Lower leg skin (tissue), 4 donors: ENCODE data around the gene ATP9B. TPM values are rescaled to one million over a fixed set of nuclear protein-coding genes. Genes with fewer than 3 reads are reported as not detected.

Source experiments
- DNase-seq, 2 donors: peaks; one replicate each; pipeline ENCODE4 v3.0.0-alpha.2; 2019; ENCODE audit warnings: low spot score in 2 of 2
- H3K4me3 ChIP-seq: fragments of 200-600 bp; sonication (generic); 2 replicates; pipeline ENCODE4 v1.5.1; 2017; ENCODE audit warnings: mild to moderate bottlenecking, low read depth; ENCODE audit not compliant: poor library complexity, severe bottlenecking
- POLR2A ChIP-seq, 2 donors: fragments of 450-650 bp; IDR thresholded peaks; one replicate each; pipeline ENCODE4 v1.6.1; 2016 to 2017; ENCODE audit warnings: antibody characterized with exemption in 2 of 2, mild to moderate bottlenecking in 1 of 2, moderate library complexity in 1 of 2
- WGBS, 2 donors: methylation state at CpG; one replicate each; pipeline ENCODE4 v1.1.5; 2018; 5-methylcytosine and 5-hydroxymethylcytosine counted together
- intact Hi-C: fragments of 100-400 bp; cut with DNase I; formaldehyde crosslinking; loops from one replicate; pipeline ENCODE4 v1.15.0; 2023; ENCODE audit warnings: low total_unique reads
- total RNA-seq, 4 donors: library from RNA; depleted of rRNA; stranded (reverse); fragments of >200 nt; gene quantifications; one replicate each; pipeline ENCODE4 v1.1.0, GENCODE V29; 2016
- TF ChIP-seq, protein P1 (sequence below), 3 donors: fragments of 450-650 bp; IDR thresholded peaks; one replicate each; pipeline ENCODE4 v1.5.1; 2016; ENCODE audit warnings: antibody characterized with exemption in 3 of 3, mild to moderate bottlenecking in 3 of 3, moderate library complexity in 2 of 3

ATP9B gene
- total RNA-seq, 4 donors from 2014 or later, result 19.9 to 39.9 (median 26.0) TPM

- intact Hi-C loops, result no loop called here
- WGBS, 2 donors, result 94 to 98% methylated on average over 3 of the region's 3 CpGs
Measured at GRCh38 chr18:79409313-79409712, 340.1 kb downstream of the ATP9B start.

DNA sequence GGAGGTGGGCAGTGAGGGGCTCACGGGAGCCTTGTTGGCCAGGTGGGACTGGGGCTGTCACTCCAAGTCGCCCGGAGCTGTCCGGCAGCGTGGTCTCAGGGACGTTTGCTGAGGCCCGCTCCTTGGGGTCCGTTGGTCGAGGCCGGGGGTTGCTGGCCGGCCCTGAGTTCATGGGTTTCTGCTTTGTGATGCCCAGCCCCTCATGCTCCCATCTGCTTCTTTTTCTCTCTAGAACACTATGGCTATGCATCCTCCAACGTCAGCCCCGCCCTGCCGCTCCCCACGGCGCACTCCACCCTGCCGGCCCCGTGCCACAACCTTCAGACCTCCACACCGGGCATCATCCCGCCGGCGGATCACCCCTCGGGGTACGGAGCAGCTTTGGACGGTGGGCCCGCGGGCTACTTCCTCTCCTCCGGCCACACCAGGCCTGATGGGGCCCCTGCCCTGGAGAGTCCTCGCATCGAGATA, 341.0 kb downstream of the ATP9B start:
- TF ChIP-seq, protein P1, sequence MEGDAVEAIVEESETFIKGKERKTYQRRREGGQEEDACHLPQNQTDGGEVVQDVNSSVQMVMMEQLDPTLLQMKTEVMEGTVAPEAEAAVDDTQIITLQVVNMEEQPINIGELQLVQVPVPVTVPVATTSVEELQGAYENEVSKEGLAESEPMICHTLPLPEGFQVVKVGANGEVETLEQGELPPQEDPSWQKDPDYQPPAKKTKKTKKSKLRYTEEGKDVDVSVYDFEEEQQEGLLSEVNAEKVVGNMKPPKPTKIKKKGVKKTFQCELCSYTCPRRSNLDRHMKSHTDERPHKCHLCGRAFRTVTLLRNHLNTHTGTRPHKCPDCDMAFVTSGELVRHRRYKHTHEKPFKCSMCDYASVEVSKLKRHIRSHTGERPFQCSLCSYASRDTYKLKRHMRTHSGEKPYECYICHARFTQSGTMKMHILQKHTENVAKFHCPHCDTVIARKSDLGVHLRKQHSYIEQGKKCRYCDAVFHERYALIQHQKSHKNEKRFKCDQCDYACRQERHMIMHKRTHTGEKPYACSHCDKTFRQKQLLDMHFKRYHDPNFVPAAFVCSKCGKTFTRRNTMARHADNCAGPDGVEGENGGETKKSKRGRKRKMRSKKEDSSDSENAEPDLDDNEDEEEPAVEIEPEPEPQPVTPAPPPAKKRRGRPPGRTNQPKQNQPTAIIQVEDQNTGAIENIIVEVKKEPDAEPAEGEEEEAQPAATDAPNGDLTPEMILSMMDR (IDR thresholded peaks at IDR 0.05), result no peak
- TF ChIP-seq POLR2A (IDR thresholded peaks at IDR 0.05), result no peak
- intact Hi-C loops, result no loop called here
- no peak overlapping the region for H3K4me3 ChIP-seq
- DNase-seq, result no peak
- 96 to 98% methylated on average over 28 to 30 of the region's 30 CpGs for WGBS, 2 donors

More at GRCh38 chr18:79409313-79409712, 340.1 kb downstream of the ATP9B start:
- H3K4me3 ChIP-seq, result no peak overlapping the region
- no peak for DNase-seq
- no peak for TF ChIP-seq POLR2A (IDR thresholded peaks at IDR 0.05)
- TF ChIP-seq, protein P1 (IDR thresholded peaks at IDR 0.05), result no peak

DNA sequence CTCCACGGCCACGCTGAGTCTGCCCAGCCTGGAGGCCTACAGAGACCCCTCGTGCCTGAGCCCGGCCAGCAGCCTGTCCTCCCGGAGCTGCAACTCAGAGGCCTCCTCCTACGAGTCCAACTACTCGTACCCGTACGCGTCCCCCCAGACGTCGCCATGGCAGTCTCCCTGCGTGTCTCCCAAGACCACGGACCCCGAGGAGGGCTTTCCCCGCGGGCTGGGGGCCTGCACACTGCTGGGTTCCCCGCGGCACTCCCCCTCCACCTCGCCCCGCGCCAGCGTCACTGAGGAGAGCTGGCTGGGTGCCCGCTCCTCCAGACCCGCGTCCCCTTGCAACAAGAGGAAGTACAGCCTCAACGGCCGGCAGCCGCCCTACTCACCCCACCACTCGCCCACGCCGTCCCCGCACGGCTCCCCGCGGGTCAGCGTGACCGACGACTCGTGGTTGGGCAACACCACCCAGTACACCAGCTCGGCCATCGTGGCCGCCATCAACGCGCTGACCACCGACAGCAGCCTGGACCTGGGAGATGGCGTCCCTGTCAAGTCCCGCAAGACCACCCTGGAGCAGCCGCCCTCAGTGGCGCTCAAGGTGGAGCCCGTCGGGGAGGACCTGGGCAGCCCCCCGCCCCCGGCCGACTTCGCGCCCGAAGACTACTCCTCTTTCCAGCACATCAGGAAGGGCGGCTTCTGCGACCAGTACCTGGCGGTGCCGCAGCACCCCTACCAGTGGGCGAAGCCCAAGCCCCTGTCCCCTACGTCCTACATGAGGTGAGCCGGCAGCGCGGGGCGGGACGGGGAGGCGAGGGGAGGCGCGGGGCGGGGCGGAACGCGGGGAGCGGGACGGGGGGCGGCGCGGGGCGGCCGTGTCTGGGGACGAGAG, 341.8 kb downstream of the ATP9B start:
- TF ChIP-seq POLR2A (IDR thresholded peaks at IDR 0.05), result no peak
- TF ChIP-seq, protein P1 (IDR thresholded peaks at IDR 0.05), result no peak
- 96 to 97% methylated on average over 81 to 84 of the region's 84 CpGs for WGBS, 2 donors
- DNase-seq, result no peak
- H3K4me3 ChIP-seq, result no peak overlapping the region
- intact Hi-C loops, result no loop called here

- DNase-seq, result no peak
- TF ChIP-seq, protein P1 (IDR thresholded peaks at IDR 0.05), result no peak
- no peak for TF ChIP-seq POLR2A (IDR thresholded peaks at IDR 0.05)
- H3K4me3 ChIP-seq, result no peak overlapping the region
- 86% methylated on average over 47 of the region's 47 CpGs for WGBS, 2 donors
- intact Hi-C loops, result no loop called here
Measured at GRCh38 chr18:79411614-79412526, 342.7 kb downstream of the ATP9B start.

DNA sequence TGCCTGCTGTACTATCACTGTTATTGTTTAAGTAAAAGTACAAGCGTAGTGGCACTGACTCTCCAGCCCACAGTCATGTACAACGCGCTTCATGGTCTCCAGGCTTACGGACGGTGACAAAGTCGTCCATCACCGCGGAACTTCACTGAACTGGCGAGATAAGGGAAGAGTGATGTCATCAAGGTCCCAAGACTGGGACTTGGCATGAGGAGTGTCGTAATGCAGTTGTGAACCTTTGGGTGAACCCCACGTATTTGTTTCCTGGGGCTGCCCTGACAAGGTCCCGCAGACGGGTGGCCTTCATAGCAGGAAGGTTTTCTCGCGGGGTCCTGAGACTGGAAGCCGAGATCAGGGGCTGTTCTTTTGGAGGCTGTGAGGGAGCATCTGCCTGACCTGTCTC, 343.8 kb downstream of the ATP9B start:
- no peak overlapping the region for H3K4me3 ChIP-seq
- no peak for DNase-seq
- no peak for TF ChIP-seq POLR2A (IDR thresholded peaks at IDR 0.05)
- TF ChIP-seq, protein P1 (IDR thresholded peaks at IDR 0.05), result no peak
- intact Hi-C loops, result no loop called here
- 88 to 96% methylated on average over 16 of the region's 16 CpGs for WGBS, 2 donors
